Transverse colon (tissue), 3 donors: ENCODE results near the gene NMBR.
A peak's percentile ranks its signal among the peaks of the same experiment; 100 is the strongest.

ENCODE experiments used
- EP300 ChIP-seq: sonication (generic); formaldehyde crosslinking; IDR thresholded peaks from one replicate; pipeline ENCODE4 v1.6.1; 2017; ENCODE audit warnings: antibody characterized with exemption, low read depth
- POLR2A ChIP-seq: fragments of 450-650 bp; IDR thresholded peaks from one replicate; pipeline ENCODE4 v1.6.1; 2016; ENCODE audit warnings: antibody characterized with exemption, mild to moderate bottlenecking, moderate library complexity
- TF ChIP-seq, protein P1 (sequence below), 5 experiments: fragments of 200-600 bp in 3 of 5; fragments of 450-650 bp in 2 of 5; sonication (generic) in 3 of 5; IDR thresholded peaks; 1 replicate in 2 of 5; 2 replicates in 3 of 5; pipeline ENCODE4 v1.5.1; 2016 to 2017; ENCODE audit warnings: antibody characterized with exemption in 5 of 5, inconsistent platforms in 3 of 5, mild to moderate bottlenecking in 2 of 5, moderate library complexity in 1 of 5

GRCh38 chr6:142146828-142147662 is at the start of gene NMBR, which contains the start of gene VTA1:
- peak; percentile 42 for TF ChIP-seq POLR2A
- TF ChIP-seq, protein P1, sequence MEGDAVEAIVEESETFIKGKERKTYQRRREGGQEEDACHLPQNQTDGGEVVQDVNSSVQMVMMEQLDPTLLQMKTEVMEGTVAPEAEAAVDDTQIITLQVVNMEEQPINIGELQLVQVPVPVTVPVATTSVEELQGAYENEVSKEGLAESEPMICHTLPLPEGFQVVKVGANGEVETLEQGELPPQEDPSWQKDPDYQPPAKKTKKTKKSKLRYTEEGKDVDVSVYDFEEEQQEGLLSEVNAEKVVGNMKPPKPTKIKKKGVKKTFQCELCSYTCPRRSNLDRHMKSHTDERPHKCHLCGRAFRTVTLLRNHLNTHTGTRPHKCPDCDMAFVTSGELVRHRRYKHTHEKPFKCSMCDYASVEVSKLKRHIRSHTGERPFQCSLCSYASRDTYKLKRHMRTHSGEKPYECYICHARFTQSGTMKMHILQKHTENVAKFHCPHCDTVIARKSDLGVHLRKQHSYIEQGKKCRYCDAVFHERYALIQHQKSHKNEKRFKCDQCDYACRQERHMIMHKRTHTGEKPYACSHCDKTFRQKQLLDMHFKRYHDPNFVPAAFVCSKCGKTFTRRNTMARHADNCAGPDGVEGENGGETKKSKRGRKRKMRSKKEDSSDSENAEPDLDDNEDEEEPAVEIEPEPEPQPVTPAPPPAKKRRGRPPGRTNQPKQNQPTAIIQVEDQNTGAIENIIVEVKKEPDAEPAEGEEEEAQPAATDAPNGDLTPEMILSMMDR (IDR thresholded peaks at IDR 0.05) = peak; percentile 79 to 95 (median 85)
- peak; percentile 67 for TF ChIP-seq EP300
